Measurements from ENCODE around the gene LYPD4. TPM values are rescaled to one million over a fixed set of nuclear protein-coding genes. Genes with fewer than 3 reads are reported as not detected.

LYPD4 gene
- total RNA-seq, 2 experiments from 2014 or later, result not detected

DNA sequence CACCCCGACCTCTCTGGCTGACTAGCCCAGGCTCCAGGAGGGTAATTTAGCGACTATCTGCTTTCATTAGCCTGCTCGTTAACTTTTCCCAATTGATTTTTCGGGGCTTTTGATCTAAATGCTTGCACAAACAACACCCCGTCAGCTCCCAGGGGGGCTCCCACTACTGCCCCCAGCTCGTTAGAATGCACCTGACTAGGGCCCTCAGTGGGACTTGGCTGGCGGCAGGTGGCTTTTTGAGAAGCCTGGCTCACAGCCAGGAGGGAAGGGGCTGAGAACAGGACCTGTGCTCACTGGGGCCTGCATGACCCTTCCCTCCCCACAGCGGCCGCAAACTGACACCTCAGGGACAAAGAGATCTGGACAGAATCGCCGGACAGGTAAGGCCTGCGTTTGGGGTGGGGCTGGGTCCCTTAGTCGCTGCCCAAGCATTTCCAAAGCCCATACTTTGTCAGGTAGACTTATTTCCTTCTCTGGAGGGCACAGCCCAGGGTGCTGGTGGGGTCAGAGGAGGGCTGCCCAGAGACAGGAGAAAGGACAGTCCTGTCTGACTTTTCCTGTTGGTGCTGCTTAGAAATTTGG is 25.0 kb upstream of the LYPD4 start:
- H3K9me3 Mint-ChIP-seq (ENCODE audit: low read depth), result no peaks in the 10 kb centered on the region
- H3K27ac Mint-ChIP-seq, result peak overlapping the region; percentile 90
- H3K4me3 Mint-ChIP-seq, result no peak overlapping the region
- CTCF ChIA-PET, result interaction anchor here (1.2 to 16.7 kb wide), 3 partner anchors 10 to 90 kb away, joined by 5 to 260 read pairs (median 83); partner anchors contain the start of genes ARHGEF1, RABAC1 and RPS19
- H3K4me1 Mint-ChIP-seq, result peaks cover 81% of the 10 kb centered on the region
- H3K27me3 Mint-ChIP-seq, result no peaks in the 10 kb centered on the region
- ATAC-seq (no peak), DNase-seq (no peak)
- H3K36me3 Mint-ChIP-seq, result peaks cover 48% of the 10 kb centered on the region

DNA sequence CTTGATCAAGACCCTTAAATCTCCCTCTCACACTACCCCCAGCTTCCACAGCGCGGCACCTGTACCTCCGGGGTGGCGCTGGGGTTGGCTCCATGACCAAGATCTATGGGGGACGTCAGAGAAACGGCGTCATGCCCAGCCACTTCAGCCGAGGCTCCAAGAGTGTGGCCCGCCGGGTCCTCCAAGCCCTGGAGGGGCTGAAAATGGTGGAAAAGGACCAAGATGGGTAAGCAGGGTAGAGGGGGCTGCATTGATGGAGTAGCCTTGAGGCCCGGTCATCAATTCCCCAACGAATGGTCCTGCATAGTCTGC is 24.5 kb upstream of the LYPD4 start:
- Mint-ChIP-seq H3K4me3 (no peak overlapping the region), H3K4me1 (peaks cover 84% of the 10 kb centered on the region), H3K36me3 (peaks cover 54% of the 10 kb centered on the region), H3K27me3 (no peaks in the 10 kb centered on the region), H3K9me3 (ENCODE audit: low read depth) (no peaks in the 10 kb centered on the region), H3K27ac (peak overlapping the region; percentile 90)
- ATAC-seq (no peak), DNase-seq (no peak)
- CTCF ChIA-PET, result interaction anchor here (1.2 to 16.7 kb wide), 3 partner anchors 10 to 90 kb away, joined by 5 to 260 read pairs (median 83); partner anchors contain the start of genes ARHGEF1, RABAC1 and RPS19

DNA sequence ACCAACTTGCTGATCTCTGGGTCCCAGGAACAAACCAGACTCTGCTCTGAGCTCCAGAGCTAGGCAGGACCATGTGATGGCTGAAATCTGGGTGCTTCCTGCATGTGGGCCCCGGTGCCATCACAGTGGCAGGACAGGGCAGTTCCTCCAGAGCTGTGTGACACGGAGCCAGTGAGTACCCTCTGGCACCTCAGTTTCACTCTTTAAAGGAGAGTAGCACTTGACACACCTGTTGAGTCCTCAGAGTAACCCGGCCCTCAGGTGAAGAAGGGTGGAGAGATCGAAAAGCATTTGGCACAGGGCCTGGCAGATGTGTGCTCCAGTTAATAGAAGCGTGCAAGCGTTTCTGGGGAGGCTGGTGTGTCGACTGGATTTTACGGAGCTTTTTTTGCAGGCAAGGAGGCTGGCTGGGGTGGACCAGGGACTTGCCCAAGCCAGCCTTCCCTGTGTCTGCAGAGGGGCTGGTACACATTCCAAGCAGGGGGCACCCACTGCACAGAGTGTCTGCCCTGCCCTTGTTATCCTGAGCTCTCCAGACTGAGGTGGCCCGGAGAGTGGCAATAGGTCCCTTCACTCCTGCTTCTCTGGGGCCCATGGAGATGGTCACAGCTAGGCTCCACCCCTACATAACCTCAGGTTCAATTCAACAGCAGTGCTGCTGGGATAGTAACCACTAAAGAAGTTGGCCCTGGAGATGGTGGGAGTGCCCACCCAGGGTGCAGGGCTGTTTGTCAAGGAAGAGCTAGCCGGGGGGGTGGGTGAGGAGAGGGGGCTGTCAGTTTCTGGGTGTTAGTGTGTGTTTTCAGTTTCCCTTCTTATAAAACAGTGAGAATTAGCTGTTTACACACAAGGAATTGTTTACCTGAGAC is 23.9 kb upstream of the LYPD4 start:
- CTCF ChIA-PET, result interaction anchor here (1.2 to 16.7 kb wide), 3 partner anchors 9 to 91 kb away, joined by 5 to 260 read pairs (median 83); partner anchors contain the start of genes ARHGEF1, RABAC1 and RPS19
- no peak for ATAC-seq
- H3K36me3 Mint-ChIP-seq, result peaks cover 57% of the 10 kb centered on the region
- no peak overlapping the region for H3K4me3 Mint-ChIP-seq
- peak overlapping the region; percentile 90 for H3K27ac Mint-ChIP-seq
- no peaks in the 10 kb centered on the region for H3K27me3 Mint-ChIP-seq
- H3K4me1 Mint-ChIP-seq, result peaks cover 86% of the 10 kb centered on the region
- H3K9me3 Mint-ChIP-seq (ENCODE audit: low read depth), result no peaks in the 10 kb centered on the region
- DNase-seq, result no peak

DNA sequence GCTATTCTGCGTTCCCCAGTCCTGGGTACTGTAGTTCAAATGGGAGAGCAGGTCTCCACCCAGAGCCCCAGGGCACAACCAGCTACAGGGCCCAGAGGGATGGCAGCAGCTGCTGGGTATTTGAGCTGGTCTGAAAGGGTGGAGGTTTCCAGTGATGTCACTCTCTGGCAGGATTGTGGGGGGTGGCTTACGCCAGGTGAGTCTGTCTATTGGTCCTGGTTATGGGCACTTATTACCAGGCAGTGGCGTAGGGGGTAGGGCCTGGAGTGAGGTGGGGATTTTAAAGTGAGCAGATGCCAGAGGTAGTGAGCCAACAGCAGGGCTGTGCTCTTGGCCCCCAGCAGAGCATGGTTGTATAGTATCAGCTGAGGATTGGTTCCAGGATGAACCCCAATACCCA is 21.8 kb upstream of the LYPD4 start:
- peaks cover 70% of the 10 kb centered on the region for H3K36me3 Mint-ChIP-seq
- no peak for ATAC-seq
- H3K27ac Mint-ChIP-seq, result peak overlapping the region; percentile 79
- H3K4me3 Mint-ChIP-seq, result no peak overlapping the region
- no peak for DNase-seq
- H3K27me3 Mint-ChIP-seq, result no peaks in the 10 kb centered on the region
- no peaks in the 10 kb centered on the region for H3K9me3 Mint-ChIP-seq (ENCODE audit: low read depth)
- peaks cover 86% of the 10 kb centered on the region for H3K4me1 Mint-ChIP-seq
- CTCF ChIA-PET, result interaction anchor here (1.1 to 16.7 kb wide), 3 partner anchors 21 to 92 kb away, joined by 3 to 260 read pairs (median 3); partner anchors contain the start of gene ARHGEF1

DNA sequence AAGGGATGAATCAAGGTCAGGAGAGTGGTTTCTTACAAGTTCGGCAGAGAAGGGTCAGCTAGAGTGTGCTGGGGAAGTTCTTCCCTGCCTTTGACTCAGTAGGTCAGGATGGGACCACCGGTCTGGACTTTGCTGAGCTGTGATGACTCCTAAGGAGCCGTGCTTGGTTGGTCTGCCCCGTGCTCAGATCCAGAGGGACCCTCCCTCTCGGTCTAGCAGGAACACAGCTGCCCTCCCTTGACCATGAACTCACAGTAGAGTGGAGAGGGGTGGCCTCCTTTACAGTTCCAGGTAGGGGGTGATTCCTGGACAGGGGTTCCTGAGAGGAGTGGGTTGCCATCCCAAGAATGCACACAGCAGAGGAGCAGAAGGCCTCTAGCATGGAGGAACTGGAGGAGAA is 19.9 kb upstream of the LYPD4 start:
- Mint-ChIP-seq H3K4me3 (peak overlapping the region; percentile 27), H3K4me1 (peaks cover 76% of the 10 kb centered on the region), H3K36me3 (peaks cover 66% of the 10 kb centered on the region), H3K27me3 (no peaks in the 10 kb centered on the region), H3K9me3 (ENCODE audit: low read depth) (no peaks in the 10 kb centered on the region), H3K27ac (peak overlapping the region; percentile 77)
- CTCF ChIA-PET, result interaction anchor here (0.7 to 16.7 kb wide), 6 partner anchors 9 to 127 kb away, joined by 3 to 260 read pairs (median 11); partner anchors contain the start of genes ARHGEF1 and RABAC1
- ATAC-seq (no peak), DNase-seq (no peak)

DNA sequence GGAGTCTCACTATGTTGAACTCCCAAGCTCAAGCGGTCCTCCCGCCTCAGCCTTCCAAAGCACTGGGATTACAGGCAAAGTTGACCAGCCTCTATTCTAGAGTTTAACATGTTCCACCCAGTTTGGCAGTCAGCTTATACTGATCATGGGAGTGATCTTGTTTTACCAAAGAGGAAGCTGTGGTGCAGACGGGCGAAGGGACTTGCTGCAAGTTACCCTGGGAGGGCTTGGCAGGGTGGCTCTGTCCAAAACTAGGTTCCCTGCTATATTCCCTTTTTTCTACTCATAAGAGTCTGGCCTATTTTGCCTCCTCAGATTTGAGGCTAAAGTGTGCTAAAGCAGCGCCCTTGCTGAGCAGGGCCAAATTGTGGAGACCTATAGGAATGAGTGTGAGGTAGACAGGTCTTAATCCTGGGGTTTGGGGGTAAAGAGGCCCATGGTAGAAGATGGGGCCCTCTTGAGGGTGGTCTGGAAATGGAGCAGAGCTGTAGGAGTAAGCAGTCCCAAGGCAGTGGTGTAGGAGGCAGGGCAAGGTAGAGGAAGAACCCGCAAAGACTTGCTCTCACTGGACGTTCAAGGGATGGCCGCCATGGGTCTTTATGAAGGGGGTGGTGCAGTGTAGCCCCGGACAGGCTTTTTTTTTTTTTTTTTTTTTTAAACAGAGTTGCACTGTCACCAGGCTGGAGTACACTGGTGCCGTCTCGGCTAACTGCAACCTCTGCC is 18.9 kb upstream of the LYPD4 start:
- no peak for ATAC-seq
- CTCF ChIA-PET, result interaction anchor here (0.6 to 16.7 kb wide), 10 partner anchors 10 to 506 kb away, joined by 3 to 260 read pairs (median 4); partner anchors contain the start of genes ARHGEF1 and RABAC1
- H3K36me3 Mint-ChIP-seq, result peaks cover 60% of the 10 kb centered on the region

DNA sequence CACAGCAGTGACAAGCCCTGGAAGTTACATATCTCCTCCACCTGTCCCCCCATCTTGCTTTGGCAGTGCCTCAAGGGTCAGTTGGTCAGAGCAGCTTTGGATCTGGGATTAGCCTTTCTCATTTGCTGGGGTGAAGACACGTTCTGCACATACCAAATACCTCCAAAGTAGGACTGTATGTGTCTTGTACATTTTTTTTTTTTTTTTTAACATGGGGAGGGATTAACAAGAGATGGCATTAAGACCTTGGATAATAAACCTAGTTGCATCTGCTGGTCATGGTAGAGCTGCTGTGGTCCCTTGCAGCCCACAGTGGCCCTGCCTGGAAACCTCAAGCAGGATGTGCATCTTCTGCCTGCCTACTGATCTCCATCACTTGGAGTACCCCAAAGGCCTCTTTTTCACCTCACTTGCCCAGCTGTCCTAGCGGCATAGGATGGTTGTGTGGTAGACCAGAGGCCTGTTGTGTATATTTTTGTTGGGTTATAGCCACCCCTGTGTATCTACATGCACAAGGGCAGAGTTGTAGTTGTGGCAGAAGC is 18.0 kb upstream of the LYPD4 start:
- peak; percentile 82 for DNase-seq
- Mint-ChIP-seq H3K27me3 (no peaks in the 10 kb centered on the region), H3K36me3 (peaks cover 54% of the 10 kb centered on the region), H3K4me3 (peak overlapping the region; percentile 87), H3K9me3 (ENCODE audit: low read depth) (no peaks in the 10 kb centered on the region), H3K27ac (peak overlapping the region; percentile 86), H3K4me1 (peaks cover 62% of the 10 kb centered on the region)
- no peak for ATAC-seq
- CTCF ChIA-PET, result interaction anchor here (0.6 to 16.7 kb wide), 8 partner anchors 11 to 505 kb away, joined by 3 to 260 read pairs (median 6); partner anchors contain the start of genes ARHGEF1 and RABAC1

More for the DNA sequence above, 18.9 kb upstream of the LYPD4 start:
- no peak for DNase-seq
- Mint-ChIP-seq H3K27ac (peak overlapping the region; percentile 86), H3K27me3 (no peaks in the 10 kb centered on the region), H3K4me3 (peak overlapping the region; percentile 87), H3K9me3 (ENCODE audit: low read depth) (no peaks in the 10 kb centered on the region), H3K4me1 (peaks cover 71% of the 10 kb centered on the region)

DNA sequence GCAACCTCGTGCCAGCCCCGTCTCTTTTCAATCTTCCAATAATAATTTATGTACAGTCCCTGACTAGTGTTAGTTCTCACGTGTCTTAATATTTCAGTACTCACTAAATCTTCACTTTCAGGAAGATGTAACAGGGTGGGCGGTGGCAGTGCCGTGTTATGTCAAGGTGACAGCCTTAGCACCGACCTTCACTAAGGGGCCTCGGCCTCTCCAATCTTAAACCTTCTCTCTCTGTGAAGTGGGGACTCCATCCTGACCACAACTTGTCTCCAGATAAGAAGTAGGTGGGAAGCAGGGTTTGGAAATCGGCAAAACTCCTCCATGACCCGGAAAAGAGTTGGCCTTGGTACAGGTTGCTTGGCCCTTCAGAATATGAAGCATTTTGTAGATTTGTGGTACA is 17.4 kb upstream of the LYPD4 start:
- Mint-ChIP-seq H3K9me3 (ENCODE audit: low read depth) (no peaks in the 10 kb centered on the region), H3K4me1 (peaks cover 59% of the 10 kb centered on the region), H3K27ac (peak overlapping the region; percentile 86), H3K27me3 (no peaks in the 10 kb centered on the region), H3K4me3 (peak overlapping the region; percentile 87), H3K36me3 (peaks cover 52% of the 10 kb centered on the region)
- CTCF ChIA-PET, result interaction anchor here (0.6 to 16.7 kb wide), 10 partner anchors 9 to 490 kb away, joined by 3 to 260 read pairs (median 22); partner anchors contain the start of genes ARHGEF1, CD79A and RABAC1
- no peak for DNase-seq
- no peak for ATAC-seq

DNA sequence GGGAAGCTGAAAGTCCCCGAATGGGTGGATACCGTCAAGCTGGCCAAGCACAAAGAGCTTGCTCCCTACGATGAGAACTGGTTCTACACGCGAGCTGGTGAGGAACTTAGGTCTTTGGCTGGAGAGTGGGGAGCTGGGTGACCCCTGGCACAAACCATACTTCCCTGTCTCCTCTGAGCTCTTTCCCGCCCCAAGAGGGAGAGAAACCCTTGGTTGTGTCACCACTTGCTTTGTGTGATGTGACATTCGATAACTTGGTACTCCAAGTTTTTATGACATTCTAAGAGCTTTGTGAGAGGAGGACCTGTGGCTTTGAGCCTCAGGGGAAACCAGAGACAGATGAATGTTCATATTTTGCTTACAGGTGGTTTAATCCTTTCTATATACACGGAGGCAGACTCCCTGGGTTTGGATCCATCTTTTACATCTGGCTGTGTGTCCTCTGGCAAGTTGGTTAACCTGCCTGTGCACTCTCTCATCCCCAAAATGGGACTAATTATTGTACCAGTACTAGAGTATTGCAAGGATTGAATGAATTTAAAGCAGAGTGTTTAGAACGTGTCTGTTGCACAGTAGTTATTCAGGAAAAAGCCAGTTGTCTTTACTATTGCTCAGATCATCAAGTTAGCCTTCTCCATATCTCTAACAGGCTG is 16.8 kb upstream of the LYPD4 start:
- Mint-ChIP-seq H3K4me3 (peak overlapping the region; percentile 87), H3K36me3 (peaks cover 49% of the 10 kb centered on the region), H3K4me1 (peaks cover 53% of the 10 kb centered on the region), H3K27ac (peak overlapping the region; percentile 86), H3K9me3 (ENCODE audit: low read depth) (no peaks in the 10 kb centered on the region), H3K27me3 (no peaks in the 10 kb centered on the region)
- ATAC-seq, result no peak
- DNase-seq, result no peak
- CTCF ChIA-PET, result interaction anchor here (0.6 to 4.7 kb wide), 10 partner anchors 10 to 490 kb away, joined by 3 to 83 read pairs (median 22); partner anchors contain the start of genes ARHGEF1, CD79A and RABAC1

DNA sequence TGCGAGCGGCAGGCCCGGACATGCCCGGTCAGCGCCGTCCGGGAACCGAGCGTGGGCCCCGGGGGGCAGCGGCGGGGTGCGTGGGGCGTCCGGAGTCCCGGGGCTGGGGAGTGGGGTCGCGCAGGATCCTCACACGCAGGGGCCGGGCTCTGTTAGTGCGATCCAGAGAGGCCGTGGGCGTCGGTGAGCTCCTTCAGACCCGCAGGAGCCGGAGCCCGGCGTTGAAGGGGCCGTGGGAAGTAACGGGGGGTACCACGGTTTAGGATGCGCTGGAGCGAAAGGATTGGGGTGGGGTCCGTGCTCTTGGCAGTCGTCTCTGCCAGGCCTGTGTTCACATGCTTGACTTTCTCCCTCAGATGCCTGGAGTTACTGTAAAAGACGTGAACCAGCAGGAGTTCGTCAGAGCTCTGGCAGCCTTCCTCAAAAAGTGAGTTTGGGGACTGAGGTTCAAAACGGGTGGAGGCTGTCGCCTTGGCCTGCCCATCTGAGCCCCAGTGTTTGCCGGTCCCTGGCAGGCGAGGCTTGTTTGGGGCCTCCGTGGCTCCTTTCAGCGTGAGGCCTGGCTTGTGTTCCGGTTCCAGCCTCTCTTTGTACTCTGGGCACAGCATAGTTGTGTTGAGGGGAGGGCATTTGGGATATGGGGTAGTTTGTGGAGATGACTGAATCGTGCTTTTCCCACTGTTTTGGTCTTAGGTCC is 16.1 kb upstream of the LYPD4 start:
- no peaks in the 10 kb centered on the region for H3K9me3 Mint-ChIP-seq (ENCODE audit: low read depth)
- H3K27ac Mint-ChIP-seq, result peak overlapping the region; percentile 86
- H3K4me1 Mint-ChIP-seq, result peaks cover 50% of the 10 kb centered on the region
- DNase-seq, result peak; percentile 63
- peak overlapping the region; percentile 87 for H3K4me3 Mint-ChIP-seq
- H3K36me3 Mint-ChIP-seq, result peaks cover 46% of the 10 kb centered on the region
- no peak for ATAC-seq
- CTCF ChIA-PET, result interaction anchor here (0.9 to 4.7 kb wide), 17 partner anchors 10 to 174 kb away, joined by 3 to 83 read pairs (median 6); partner anchors contain the start of genes ARHGEF1, CD79A and RABAC1
- no peaks in the 10 kb centered on the region for H3K27me3 Mint-ChIP-seq

DNA sequence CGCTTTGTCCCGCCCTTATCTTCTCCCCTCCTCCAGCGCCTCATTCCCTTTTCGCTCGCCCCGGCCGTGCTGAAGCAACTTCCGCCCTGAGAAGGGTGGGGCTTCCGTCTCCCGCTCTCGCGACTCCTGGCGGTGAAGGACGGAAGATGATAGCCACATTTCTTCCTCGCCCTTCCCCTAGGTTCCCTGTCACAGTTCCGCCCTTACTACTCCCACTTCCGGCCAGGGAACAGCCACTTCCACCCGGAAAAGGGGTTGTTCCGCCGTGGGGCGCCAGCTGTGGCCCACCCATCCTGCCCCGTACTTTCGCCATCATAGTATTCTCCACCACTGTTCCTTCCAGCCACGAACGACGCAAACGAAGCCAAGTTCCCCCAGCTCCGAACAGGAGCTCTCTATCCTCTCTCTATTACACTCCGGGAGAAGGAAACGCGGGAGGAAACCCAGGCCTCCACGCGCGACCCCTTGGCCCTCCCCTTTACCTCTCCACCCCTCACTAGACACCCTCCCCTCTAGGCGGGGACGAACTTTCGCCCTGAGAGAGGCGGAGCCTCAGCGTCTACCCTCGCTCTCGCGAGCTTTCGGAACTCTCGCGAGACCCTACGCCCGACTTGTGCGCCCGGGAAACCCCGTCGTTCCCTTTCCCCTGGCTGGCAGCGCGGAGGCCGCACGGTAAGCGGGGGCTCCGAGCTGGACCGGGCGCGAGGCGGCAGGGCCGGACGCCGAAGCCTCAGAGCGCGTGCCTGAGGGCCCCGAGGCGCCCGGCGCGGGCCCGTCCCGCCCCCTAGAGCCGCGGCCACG is 15.3 kb upstream of the LYPD4 start, which contains the start of gene RPS19:
Gene RPS19, plus strand, starts transcription at position 638 of the 801 bp plus-strand sequence. CDS start 520 bp downstream, outside the sequence.
- ATAC-seq (peak; percentile 87), DNase-seq (peak; percentile 99)
- Mint-ChIP-seq H3K4me1 (peaks cover 46% of the 10 kb centered on the region), H3K27ac (peak within 1 kb of the TSS; percentile 94), H3K27me3 (peaks cover 2% of the 10 kb centered on the region), H3K36me3 (peaks cover 42% of the 10 kb centered on the region), H3K9me3 (ENCODE audit: low read depth) (no peaks in the 10 kb centered on the region), H3K4me3 (peak within 1 kb of the TSS; percentile 87)
- CTCF ChIA-PET, result interaction anchor here (0.7 to 4.7 kb wide), 24 partner anchors 9 to 175 kb away, joined by 3 to 83 read pairs (median 4); partner anchors contain the start of genes ARHGEF1, CD79A and RABAC1

All from activated CD8-positive, alpha-beta memory T cell treated with anti-CD3 and anti-CD28 coated beads, Interleukin-2, amount 10 ng/mL, durations not matched to agents 7 days and 5 days (primary cell).